ENCODE measurements around the gene MSTN.

DNA sequence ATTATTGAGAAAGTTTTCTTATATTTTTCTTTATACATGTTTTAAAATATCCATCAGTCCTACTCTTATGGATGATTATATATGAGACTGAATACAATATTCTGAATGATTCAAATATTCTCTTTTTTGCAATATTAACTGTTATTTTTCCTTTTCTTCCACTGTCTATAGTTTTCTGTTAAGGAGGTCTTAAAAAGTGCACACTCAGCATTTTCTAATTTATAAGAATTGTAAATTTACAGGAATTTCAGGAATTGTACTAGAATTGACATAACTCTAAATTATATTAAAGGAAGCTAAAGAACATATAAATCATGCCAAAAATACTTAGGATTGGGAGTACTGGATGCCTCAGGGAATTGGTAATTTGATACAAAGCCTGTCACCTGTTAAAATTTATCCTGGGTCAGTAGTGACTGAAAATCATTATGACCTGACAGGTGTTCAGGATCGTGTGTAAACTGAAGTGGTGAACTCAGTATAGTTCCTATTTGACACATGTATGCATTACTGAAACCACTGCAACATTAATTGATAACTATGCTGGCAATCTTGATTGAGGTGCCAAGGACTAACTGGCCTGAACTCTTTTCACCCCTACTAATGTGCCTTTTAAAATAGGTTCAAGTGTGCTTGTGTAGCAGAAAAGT lies 30.4 kb downstream of the MSTN start:
- TF ChIP-seq, protein P1, sequence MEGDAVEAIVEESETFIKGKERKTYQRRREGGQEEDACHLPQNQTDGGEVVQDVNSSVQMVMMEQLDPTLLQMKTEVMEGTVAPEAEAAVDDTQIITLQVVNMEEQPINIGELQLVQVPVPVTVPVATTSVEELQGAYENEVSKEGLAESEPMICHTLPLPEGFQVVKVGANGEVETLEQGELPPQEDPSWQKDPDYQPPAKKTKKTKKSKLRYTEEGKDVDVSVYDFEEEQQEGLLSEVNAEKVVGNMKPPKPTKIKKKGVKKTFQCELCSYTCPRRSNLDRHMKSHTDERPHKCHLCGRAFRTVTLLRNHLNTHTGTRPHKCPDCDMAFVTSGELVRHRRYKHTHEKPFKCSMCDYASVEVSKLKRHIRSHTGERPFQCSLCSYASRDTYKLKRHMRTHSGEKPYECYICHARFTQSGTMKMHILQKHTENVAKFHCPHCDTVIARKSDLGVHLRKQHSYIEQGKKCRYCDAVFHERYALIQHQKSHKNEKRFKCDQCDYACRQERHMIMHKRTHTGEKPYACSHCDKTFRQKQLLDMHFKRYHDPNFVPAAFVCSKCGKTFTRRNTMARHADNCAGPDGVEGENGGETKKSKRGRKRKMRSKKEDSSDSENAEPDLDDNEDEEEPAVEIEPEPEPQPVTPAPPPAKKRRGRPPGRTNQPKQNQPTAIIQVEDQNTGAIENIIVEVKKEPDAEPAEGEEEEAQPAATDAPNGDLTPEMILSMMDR (IDR thresholded peaks at IDR 0.05), result no peak
- TF ChIP-seq POLR2A (IDR thresholded peaks at IDR 0.05), result no peak
